ENCODE results near the gene CPNE6.
A peak's percentile ranks its signal among the peaks of the same experiment; 100 is the strongest.

CPNE6 gene

DNA sequence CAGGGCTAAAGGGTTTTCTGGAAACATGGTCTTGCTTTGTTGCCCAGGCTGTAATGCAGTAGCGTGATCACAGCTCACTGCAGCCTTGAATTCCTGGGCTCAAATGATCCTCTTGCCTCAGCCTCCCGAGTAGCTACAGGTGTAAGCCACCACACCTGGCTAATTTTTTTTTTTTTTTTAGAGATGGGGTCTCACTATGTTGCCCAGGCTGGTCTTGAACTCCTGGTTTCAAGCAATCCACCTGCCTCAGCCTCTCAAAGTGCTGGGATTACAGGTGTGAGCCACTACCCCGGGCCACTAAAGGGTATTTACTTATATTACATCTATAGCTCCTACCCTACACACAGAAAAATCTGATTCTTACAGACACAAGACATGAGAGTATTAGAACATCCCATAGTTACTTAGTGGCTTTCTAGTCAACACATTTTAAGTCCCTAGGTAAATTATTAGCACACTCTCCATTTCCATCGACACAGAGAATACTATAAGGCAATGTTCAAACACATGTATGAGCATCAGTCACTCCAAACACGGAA lies 37.0 kb downstream of the CPNE6 start:
- no peak for DNase-seq

DNA sequence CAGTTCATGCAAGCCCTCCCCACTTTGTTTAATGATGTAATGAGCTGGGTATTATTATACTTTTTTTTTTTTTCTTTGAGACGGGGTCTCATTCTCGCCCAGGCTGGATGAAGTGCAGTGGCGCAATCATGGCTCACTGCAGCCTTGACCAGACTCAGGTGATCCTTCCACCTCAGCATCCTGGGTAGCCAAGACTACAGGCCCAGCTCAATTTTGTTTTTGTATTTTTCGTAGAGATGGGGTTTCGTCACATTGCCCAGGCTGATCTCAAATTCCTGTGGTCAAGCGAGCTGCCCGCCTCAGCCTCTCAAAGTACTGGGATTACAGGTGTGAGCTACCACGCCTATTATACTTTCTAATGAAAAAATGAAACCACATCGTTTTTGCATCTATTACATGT lies 38.7 kb downstream of the CPNE6 start:
- no peak for DNase-seq

DNA sequence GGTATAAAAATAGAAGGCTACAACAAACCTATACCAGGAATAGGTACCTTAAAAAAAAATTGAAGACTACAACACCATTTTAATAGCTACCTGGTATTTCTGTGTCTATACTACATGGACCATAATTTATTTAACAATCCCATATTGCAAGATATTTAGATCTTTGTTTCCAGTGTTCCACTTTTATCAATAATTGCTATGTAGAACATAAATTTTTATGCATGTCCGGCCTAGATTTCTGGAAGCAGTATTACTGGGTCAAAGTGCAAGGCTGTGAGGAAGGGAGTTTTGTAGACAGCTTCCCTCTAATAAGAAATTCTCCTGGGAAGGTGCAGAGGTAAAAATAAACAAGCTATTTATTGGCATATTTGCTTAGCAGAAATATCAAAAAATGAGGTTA lies 39.2 kb downstream of the CPNE6 start:
- no peak for DNase-seq

- no peak for DNase-seq
These were observed 42.0 kb downstream of the CPNE6 start for GRCh38 chr14:24113379-24113800.

- DNase-seq, result peak; percentile 61 to 64
These were observed 42.6 kb downstream of the CPNE6 start for GRCh38 chr14:24113801-24114531.

- peak; percentile 96 to 99 for DNase-seq
These were observed 43.4 kb downstream of the CPNE6 start, which contains the start of the genes DCAF11 and NRL for GRCh38 chr14:24114532-24115421. DCAF11 (plus strand) TSS chr14:24114777; CDS start chr14:24115595, 818 bp downstream. NRL (minus strand) TSS chr14:24114949; CDS start chr14:24082848, 32,101 bp downstream.

DNA sequence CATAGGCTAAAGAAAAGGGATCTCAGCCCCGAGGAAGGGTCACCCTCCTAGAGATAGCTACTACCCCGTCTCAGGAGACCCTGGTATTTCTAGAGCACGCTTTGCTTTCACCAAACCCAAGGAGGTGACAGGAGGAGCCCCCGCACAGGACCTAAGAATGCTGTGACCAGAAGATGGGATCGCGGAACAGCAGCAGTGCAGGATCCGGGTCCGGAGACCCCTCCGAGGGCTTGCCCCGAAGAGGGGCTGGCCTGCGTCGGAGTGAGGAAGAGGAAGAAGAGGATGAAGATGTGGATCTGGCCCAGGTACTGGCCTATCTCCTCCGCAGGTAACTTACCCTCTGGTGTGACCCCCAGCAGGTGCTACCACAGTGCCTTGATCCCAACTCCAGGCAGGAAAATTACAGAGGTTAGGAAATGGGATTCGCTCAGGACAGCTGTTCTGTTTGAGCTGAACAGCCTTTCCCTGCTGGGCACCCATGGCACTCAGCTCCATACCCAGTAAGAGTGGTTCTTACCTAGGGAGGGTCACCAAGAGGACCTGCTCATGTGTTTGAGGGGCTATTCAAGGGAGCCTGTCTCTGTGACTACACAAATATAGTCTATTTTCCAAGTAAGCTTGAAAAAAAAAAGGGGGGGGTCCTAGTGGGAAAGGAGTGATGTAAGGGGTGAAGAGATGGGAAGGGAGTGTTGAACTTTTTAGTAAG lies 44.2 kb downstream of the CPNE6 start:
- DNase-seq, result no peak

DNA sequence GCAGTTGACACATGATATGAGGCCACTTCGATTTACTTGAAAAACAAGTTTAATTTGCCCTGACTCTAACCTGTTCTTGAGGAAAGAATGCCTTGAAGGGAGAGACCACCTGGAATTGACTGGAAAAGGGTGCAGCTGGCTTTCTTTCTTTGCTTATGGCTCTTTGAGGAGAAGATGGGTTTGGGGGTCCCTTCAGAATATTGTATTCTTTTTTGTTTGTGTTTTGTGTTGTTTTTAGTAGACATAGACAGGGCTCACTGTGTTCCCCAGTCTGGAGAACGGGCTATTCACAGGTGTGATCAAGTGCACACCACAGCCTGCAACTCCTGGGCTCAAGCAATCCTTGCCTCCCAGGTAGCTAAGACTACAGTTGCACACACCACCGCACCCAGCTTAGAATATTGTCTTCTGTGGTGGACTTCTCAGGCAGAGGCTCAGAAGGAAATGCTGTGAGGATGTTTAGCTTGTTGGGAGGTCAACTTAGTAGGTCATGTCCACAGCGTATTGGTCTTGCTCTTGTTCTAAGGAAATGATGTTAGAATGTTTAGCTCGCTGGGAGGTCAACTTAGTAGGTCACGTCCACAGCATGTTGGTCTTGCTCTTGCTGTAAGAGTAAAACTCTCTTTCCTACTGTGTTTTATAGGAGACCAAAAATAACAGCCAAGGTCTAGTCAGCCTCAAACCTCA lies 44.9 kb downstream of the CPNE6 start:
- DNase-seq, result no peak

GRCh38 chr14:24117179-24117578 lies 45.8 kb downstream of the CPNE6 start:
- no peak for DNase-seq

- no peak for DNase-seq
These were observed 48.3 kb downstream of the CPNE6 start for GRCh38 chr14:24119691-24120090.

- no peak for DNase-seq
These were observed 49.8 kb downstream of the CPNE6 start for GRCh38 chr14:24121210-24121609.

DNA sequence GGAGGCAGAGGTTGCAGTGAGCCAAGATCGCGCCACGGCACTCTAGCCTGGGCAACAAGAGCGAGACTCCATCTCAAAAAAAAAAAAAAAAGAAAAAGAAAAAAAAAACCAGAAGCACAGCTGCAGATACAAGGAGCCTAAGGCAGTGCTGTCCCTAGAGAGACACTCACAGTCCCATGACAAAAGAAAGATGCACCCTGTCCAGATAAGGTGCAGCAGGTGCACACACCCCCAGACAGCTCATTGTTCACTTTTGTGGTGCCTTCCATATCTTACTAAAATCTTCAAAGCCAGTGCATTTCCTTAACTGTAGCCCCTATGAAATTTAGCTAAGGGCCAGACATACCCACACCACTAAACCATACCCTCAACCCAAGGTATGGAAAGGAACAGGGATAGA lies 51.1 kb downstream of the CPNE6 start:
- no peak for DNase-seq

DNA sequence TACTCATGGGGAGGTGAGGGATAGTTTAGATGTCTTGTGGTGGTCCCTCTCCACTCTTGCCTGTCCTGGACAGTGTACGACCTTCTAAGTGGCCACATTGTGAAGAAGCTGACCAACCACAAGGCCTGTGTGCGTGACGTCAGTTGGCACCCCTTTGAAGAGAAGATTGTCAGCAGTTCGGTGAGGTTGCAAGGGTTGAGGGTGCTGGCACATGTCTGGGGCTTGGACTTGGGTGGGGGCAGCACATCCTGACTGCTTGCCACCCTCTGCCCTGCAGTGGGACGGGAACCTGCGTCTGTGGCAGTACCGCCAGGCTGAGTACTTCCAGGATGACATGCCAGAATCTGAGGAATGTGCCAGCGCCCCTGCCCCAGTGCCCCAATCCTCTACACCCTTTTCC lies 51.5 kb downstream of the CPNE6 start:
- no peak for DNase-seq

DNA sequence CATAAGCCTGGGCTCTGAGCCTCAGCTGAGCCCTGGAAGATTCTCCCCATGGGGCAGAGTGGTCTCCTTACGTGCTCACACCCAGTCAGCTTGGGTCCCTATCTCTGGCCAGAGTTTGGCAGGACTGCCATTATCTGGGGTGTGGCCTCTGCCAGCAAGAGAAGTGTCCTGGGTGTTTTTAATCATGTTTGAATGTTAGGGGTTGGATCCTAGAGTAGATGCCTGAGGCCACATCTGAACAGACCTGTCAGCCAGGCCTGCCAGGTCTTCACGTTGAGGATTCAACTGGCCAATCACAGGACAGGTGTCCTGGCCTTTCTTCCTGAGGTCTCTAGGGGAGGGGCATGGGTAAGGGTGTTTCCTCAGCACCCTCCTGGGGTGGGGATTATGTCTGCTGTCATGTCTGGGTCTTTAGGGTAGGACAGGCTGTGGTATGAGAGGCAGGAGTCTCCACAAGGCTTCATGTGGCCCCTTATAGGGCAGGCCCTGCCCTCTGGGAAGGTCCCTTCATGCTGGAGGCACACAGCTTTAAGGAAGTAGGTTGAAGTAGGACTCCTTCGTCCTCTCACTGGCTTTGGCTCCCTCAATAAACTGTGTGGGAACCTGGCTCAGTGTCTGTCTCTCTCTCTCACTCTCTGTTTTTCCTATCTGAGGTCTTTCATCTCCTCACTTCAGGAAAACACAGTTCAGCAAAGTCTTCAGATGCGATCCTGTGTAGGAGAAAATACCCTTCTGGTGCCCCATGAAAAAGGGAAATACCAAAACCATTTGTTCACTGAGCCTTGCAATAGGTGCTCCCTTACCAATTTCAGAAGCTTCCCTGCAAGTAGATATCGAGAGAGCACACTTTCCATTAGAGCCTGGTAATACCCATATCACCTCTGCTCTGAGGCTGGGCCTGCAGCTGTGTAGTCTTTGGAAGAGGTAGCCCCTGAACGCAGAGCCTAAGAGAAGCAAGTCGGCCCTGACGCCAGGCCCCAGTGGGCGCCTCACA lies 52.4 kb downstream of the CPNE6 start:
- DNase-seq, result no peak

DNA sequence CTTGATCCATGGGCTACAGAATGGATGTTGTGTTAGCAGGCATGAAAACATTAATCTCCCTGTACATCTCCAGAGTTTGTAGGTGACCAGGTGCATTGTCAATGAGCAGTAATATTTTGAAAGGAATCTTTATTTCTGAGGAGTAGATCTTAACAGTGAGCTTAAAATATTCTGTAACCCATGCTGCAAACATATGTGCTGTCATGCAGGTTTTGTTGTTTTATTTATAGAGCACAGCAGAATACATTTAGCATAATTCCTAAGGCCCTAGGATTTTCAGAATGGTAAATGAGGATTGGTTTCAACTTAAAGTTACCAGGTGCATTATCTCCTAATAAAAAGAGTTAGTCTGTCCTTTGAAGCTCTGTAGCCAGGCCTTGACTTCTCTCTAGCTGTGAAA lies 55.6 kb downstream of the CPNE6 start:
- no peak for DNase-seq

- no peak for DNase-seq
These were observed 56.3 kb downstream of the CPNE6 start for GRCh38 chr14:24127673-24128072.

Measured in stimulated activated CD4-positive, alpha-beta T cell treated with anti-CD3 and anti-CD28 coated beads, Interleukin-4, amount 100 ng/mL, for 4 hours (primary cell).